ENCODE measurements around the gene PSME2.
"Not testable (repeated sequence)": the region's sequence is repeated elsewhere in the genome, so short reads cannot be mapped to it uniquely, and the experiment has no call there.

PSME2 gene

GRCh38 chr14:24110523-24110922, 35.9 kb downstream of the PSME2 start:
- DNase-seq = no peak

GRCh38 chr14:24110060-24110459, 36.4 kb downstream of the PSME2 start:
- DNase-seq = no peak

GRCh38 chr14:24108336-24108874, 38.0 kb downstream of the PSME2 start:
- no peak for DNase-seq

GRCh38 chr14:24106672-24107271, 39.6 kb downstream of the PSME2 start:
- no peak for DNase-seq

GRCh38 chr14:24105609-24106239, 40.7 kb downstream of the PSME2 start:
- not testable (repeated sequence) for DNase-seq

- no peak for DNase-seq
Measured at GRCh38 chr14:24103451-24103850, 43.0 kb downstream of the PSME2 start.

GRCh38 chr14:24102357-24103048, 43.9 kb downstream of the PSME2 start:
- no peak for DNase-seq

- DNase-seq = no peak
Measured at GRCh38 chr14:24100982-24101494, 45.4 kb downstream of the PSME2 start.

- no peak for DNase-seq
Measured at GRCh38 chr14:24100197-24100981, 46.0 kb downstream of the PSME2 start.

- DNase-seq = no peak
Measured at GRCh38 chr14:24098927-24099813, 47.2 kb downstream of the PSME2 start.

GRCh38 chr14:24098229-24098926, 48.0 kb downstream of the PSME2 start:
- DNase-seq = no peak

- no peak for DNase-seq
Measured at GRCh38 chr14:24096545-24097181, 49.7 kb downstream of the PSME2 start.

- peak; percentile 78 for DNase-seq
Measured at GRCh38 chr14:24095271-24096068, 50.9 kb downstream of the PSME2 start.

GRCh38 chr14:24094841-24095270, 51.6 kb downstream of the PSME2 start:
- DNase-seq = no peak

- DNase-seq = peak; percentile 94
Measured at GRCh38 chr14:24093901-24094840, 52.2 kb downstream of the PSME2 start, which contains the start of gene PCK2. Gene PCK2, plus strand, starts transcription at chr14:24094311. Its CDS starts 95 bp downstream, at chr14:24094406.
